ENCODE data around the gene SLC2A10.

GRCh38 chr20:46752728-46753127 lies 43.3 kb downstream of the SLC2A10 start:
- TF ChIP-seq CTCF (conservative IDR thresholded peaks at IDR 0.05; ENCODE audit: low read depth, low read length) = peak; percentile 77
- TF ChIP-seq EZH2 (IDR thresholded peaks at IDR 0.05; ENCODE audit: borderline replicate concordance, low read depth, low read length, poor library complexity, severe bottlenecking) = no peak
